IMR-90 (cell line): ENCODE data around the gene TMEM143. TPM values are rescaled to one million over a fixed set of nuclear protein-coding genes. Genes with fewer than 3 reads are reported as not detected.

Experiments
- ATAC-seq: fragments of 200-7000 bp; cut with Tn5 transposase; 2 replicates; pipeline ENCODE4 v1.9.1; 2020; ENCODE audit warnings: low read depth, mild to moderate bottlenecking, moderate library complexity
- BruUV-seq: library from RNA; stranded (reverse); fragments of 400-500 nt; replicated peaks from 2 replicates; lab custom pipeline; 2021; lab: Mats Ljungman, UMichigan
- CTCF ChIA-PET: fragments of 300-600 bp; formaldehyde crosslinking; extraction: SDS; loops from one replicate; lab custom pipeline; 2021; ENCODE audit warnings: antibody characterized with exemption; lab: Yijun Ruan, JAX
- POLR2A ChIA-PET: fragments of 300-600 bp; sonication (Branson Sonifier 250); formaldehyde crosslinking; loops from one replicate; lab custom pipeline; 2022; ENCODE audit warnings: antibody characterized with exemption; ENCODE audit not compliant: unreplicated experiment; lab: Charles Lee
- DNase-seq: peaks from one replicate; pipeline ENCODE4 v3.0.0; 2013
- H2AFZ ChIP-seq: replicated peaks from 2 replicates; pipeline ENCODE3; 2013; ENCODE audit warnings: low read length, mild to moderate bottlenecking; ENCODE audit not compliant: poor library complexity
- H2AK5ac ChIP-seq: 2 replicates; pipeline ENCODE4 v1.6.1; 2013; ENCODE audit warnings: low read depth, low read length, inconsistent platforms
- H2AK9ac ChIP-seq: replicated peaks from 2 replicates; pipeline ENCODE3; 2013; ENCODE audit warnings: mild to moderate bottlenecking, low read depth, low read length, moderate library complexity; ENCODE audit not compliant: poor library complexity
- H2BK120ac ChIP-seq: 2 replicates; pipeline ENCODE4 v1.6.1; 2013; ENCODE audit warnings: low read depth, low read length, inconsistent platforms
- H2BK15ac ChIP-seq: 3 replicates; pipeline ENCODE4 v1.6.1; 2013; ENCODE audit warnings: low read depth, low read length, inconsistent platforms
- H2BK20ac ChIP-seq: 2 replicates; pipeline ENCODE4 v1.6.1; 2013; ENCODE audit warnings: low read depth, mild to moderate bottlenecking, inconsistent platforms, low read length, moderate library complexity
- H2BK5ac ChIP-seq: 2 replicates; pipeline ENCODE4 v1.6.1; 2013; ENCODE audit warnings: mild to moderate bottlenecking, low read depth, low read length, inconsistent platforms; ENCODE audit not compliant: poor library complexity, severe bottlenecking
- H3K14ac ChIP-seq: replicated peaks from 2 replicates; pipeline ENCODE4 v1.6.1; 2013; ENCODE audit warnings: low read depth, low read length, inconsistent platforms
- H3K18ac ChIP-seq: 2 replicates; pipeline ENCODE4 v1.6.1; 2013; ENCODE audit warnings: low read depth, low read length, control low read depth
- H3K23ac ChIP-seq: 2 replicates; pipeline ENCODE4 v1.6.1; 2013; ENCODE audit warnings: low read depth, low read length, inconsistent platforms
- H3K27ac ChIP-seq: 2 replicates; pipeline ENCODE4 v1.5.1; 2013; ENCODE audit warnings: mild to moderate bottlenecking, control low read depth, low read length; ENCODE audit not compliant: insufficient read depth
- H3K27me3 ChIP-seq: 2 replicates; pipeline ENCODE4 v1.6.1; 2013; ENCODE audit warnings: low read length; ENCODE audit not compliant: control insufficient read depth, insufficient read depth
- H3K36me3 ChIP-seq: 2 replicates; pipeline ENCODE4 v1.6.1; 2013; ENCODE audit warnings: low read length, mixed read lengths; ENCODE audit not compliant: control insufficient read depth, insufficient read depth
- H3K4ac ChIP-seq: 2 replicates; pipeline ENCODE4 v1.6.1; 2013; ENCODE audit warnings: low read depth, low read length, inconsistent platforms
- H3K4me1 ChIP-seq: 2 replicates; pipeline ENCODE4 v1.6.1; 2013; ENCODE audit warnings: low read length, mixed read lengths; ENCODE audit not compliant: control insufficient read depth, insufficient read depth
- H3K4me2 ChIP-seq: 2 replicates; pipeline ENCODE4 v1.6.1; 2013; ENCODE audit warnings: low read depth, mild to moderate bottlenecking, control low read depth, low read length, moderate library complexity
- H3K4me3 ChIP-seq: 2 replicates; pipeline ENCODE4 v1.5.1; 2013; ENCODE audit warnings: low read depth, mild to moderate bottlenecking, control low read depth, low read length, moderate library complexity; ENCODE audit not compliant: insufficient read depth
- H3K56ac ChIP-seq: 2 replicates; pipeline ENCODE4 v1.6.1; 2013; ENCODE audit warnings: low read length, inconsistent platforms; ENCODE audit not compliant: insufficient read depth; ENCODE audit errors: extremely low read depth
- H3K79me1 ChIP-seq, 2 experiments: 2 replicates each; pipeline ENCODE4 v1.6.1; 2013; ENCODE audit warnings: low read length in 2 of 2, inconsistent platforms in 1 of 2, low read depth in 1 of 2
- H3K9ac ChIP-seq: 2 replicates; pipeline ENCODE4 v1.6.1; 2013; ENCODE audit warnings: low read depth, low read length, control low read depth
- H3K9me1 ChIP-seq: 2 replicates; pipeline ENCODE4 v1.6.1; 2013; ENCODE audit warnings: low read length, inconsistent platforms; ENCODE audit not compliant: insufficient read depth
- H3K9me3 ChIP-seq: 2 replicates; pipeline ENCODE4 v1.6.1; 2013; ENCODE audit warnings: low read length; ENCODE audit not compliant: control insufficient read depth, insufficient read depth
- H4K20me1 ChIP-seq: 2 replicates; pipeline ENCODE4 v1.6.1; 2013; ENCODE audit warnings: low read length, inconsistent platforms; ENCODE audit not compliant: insufficient read depth
- H4K5ac ChIP-seq: 2 replicates; pipeline ENCODE4 v1.6.1; 2013; ENCODE audit warnings: mild to moderate bottlenecking, low read depth, low read length, control low read depth
- H4K8ac ChIP-seq, 2 experiments: 2 replicates each; pipeline ENCODE4 v1.6.1; 2013; ENCODE audit warnings: low read depth in 2 of 2, low read length in 2 of 2, control low read depth in 1 of 2, inconsistent platforms in 1 of 2
- H4K91ac ChIP-seq: 2 replicates; pipeline ENCODE4 v1.6.1; 2013; ENCODE audit warnings: low read depth, low read length, inconsistent platforms; ENCODE audit not compliant: insufficient read depth
- BHLHE40 ChIP-seq: fragments of 150-350 bp; IDR thresholded peaks from 2 replicates; pipeline ENCODE4 v1.6.1; 2016; ENCODE audit warnings: mild to moderate bottlenecking, low read depth, low read length
- CEBPB ChIP-seq: IDR thresholded peaks from 2 replicates; pipeline ENCODE4 v1.6.1; 2012; ENCODE audit warnings: low read depth, low read length, improper control_type of control experiment
- CHD1 ChIP-seq: IDR thresholded peaks from 2 replicates; pipeline ENCODE4 v1.6.1; 2012; ENCODE audit warnings: low read depth, low read length, improper control_type of control experiment
- CTCF ChIP-seq: conservative IDR thresholded peaks from 2 replicates; pipeline ENCODE4 v1.5.1; 2012; ENCODE audit warnings: mild to moderate bottlenecking, low read depth, low read length, improper control_type of control experiment
- FOS ChIP-seq: fragments of 150-350 bp; IDR thresholded peaks from 2 replicates; pipeline ENCODE4 v1.6.1; 2016; ENCODE audit warnings: low read depth, low read length
- MAFK ChIP-seq: IDR thresholded peaks from 2 replicates; pipeline ENCODE4 v1.6.1; 2012; ENCODE audit warnings: low read depth, low read length, improper control_type of control experiment
- MAZ ChIP-seq: IDR thresholded peaks from 2 replicates; pipeline ENCODE4 v1.6.1; 2012; ENCODE audit warnings: low read depth, mild to moderate bottlenecking, low read length, improper control_type of control experiment, moderate library complexity, borderline replicate concordance
- MXI1 ChIP-seq: IDR thresholded peaks from 2 replicates; pipeline ENCODE4 v1.6.1; 2012; ENCODE audit warnings: low read depth, mild to moderate bottlenecking, low read length, moderate library complexity, borderline replicate concordance
- NFE2L2 ChIP-seq: fragments of 150-350 bp; IDR thresholded peaks from 2 replicates; pipeline ENCODE4 v1.6.1; 2016; ENCODE audit warnings: low read depth, mild to moderate bottlenecking, low read length
- POLR2A ChIP-seq: IDR thresholded peaks from 2 replicates; pipeline ENCODE4 v1.6.1; 2012; ENCODE audit warnings: mild to moderate bottlenecking, low read depth, low read length
- RAD21 ChIP-seq: IDR thresholded peaks from 2 replicates; pipeline ENCODE4 v1.6.1; 2012; ENCODE audit warnings: low read length, improper control_type of control experiment
- RCOR1 ChIP-seq: IDR thresholded peaks from 2 replicates; pipeline ENCODE4 v1.6.1; 2012; ENCODE audit warnings: mild to moderate bottlenecking, low read length, improper control_type of control experiment; ENCODE audit not compliant: insufficient replicate concordance
- RFX5 ChIP-seq: IDR thresholded peaks from 2 replicates; pipeline ENCODE4 v1.8.0; 2012; ENCODE audit warnings: low read depth, mild to moderate bottlenecking, low read length, moderate library complexity
- SMC3 ChIP-seq: fragments of 150-350 bp; IDR thresholded peaks from 2 replicates; pipeline ENCODE4 v1.6.1; 2016; ENCODE audit warnings: low read depth, mild to moderate bottlenecking, antibody characterized with exemption, low read length, moderate library complexity
- WGBS, 2 experiments: methylation state at CpG; one replicate each; pipeline versions ENCODE4 v1.1.5 to v1.1.7; 2013; ENCODE audit warnings: missing lambda C conversion rate in 2 of 2; ENCODE audit not compliant: insufficient read length in 1 of 2; ENCODE audit errors: extremely low coverage in 2 of 2; 5-methylcytosine and 5-hydroxymethylcytosine counted together
- dilution Hi-C: fragments of 300-500 bp; cut with HindIII; formaldehyde crosslinking; loops from one replicate; pipeline ENCODE4 v1.14.3; 2018; ENCODE audit warnings: low sequenced_read_pairs; ENCODE audit not compliant: unreplicated experiment
- in situ Hi-C: fragments of 300-500 bp; cut with MboI; formaldehyde crosslinking; loops from 3 replicates; pipeline ENCODE4 v1.14.3; 2019; ENCODE audit warnings: low sequenced_read_pairs, inconsistent platforms, mixed read lengths
- intact Hi-C: fragments of 100-400 bp; cut with micrococcal nuclease; formaldehyde crosslinking; loops from 2 replicates; pipeline ENCODE4 v1.10.0; 2022
- polyA plus RNA-seq, 3 experiments: library from polyadenylated mRNA; depleted of rRNA; stranded (reverse); fragments of >200 nt; gene quantifications; 2 replicates each; pipeline ENCODE4 v1.2.3, GENCODE V29; 2012; ENCODE audit warnings: low replicate concordance in 1 of 3
- total RNA-seq: library from RNA; depleted of rRNA; stranded (reverse); fragments of >200 nt; gene quantifications from 2 replicates; pipeline ENCODE4 v1.2.3, GENCODE V29; 2012
- TF ChIP-seq, protein P1 (sequence below): fragments of 150-350 bp; IDR thresholded peaks from 2 replicates; pipeline ENCODE4 v1.6.1; 2016; ENCODE audit warnings: low read depth, mild to moderate bottlenecking, low read length, moderate library complexity, borderline replicate concordance
- TF ChIP-seq, protein P2 (sequence below): fragments of 150-350 bp; IDR thresholded peaks from 2 replicates; pipeline ENCODE4 v1.6.1; 2017; ENCODE audit warnings: mild to moderate bottlenecking, antibody characterized with exemption, low read length, low read depth

Gene TMEM143
- total and polyA plus RNA-seq, 2 of the 4 experiments (the other 2 are of a cell fraction), result 1.3 to 7.6 TPM

- peaks cover 6% of the 10 kb centered on the region for H3K9me1 ChIP-seq
- H3K27ac ChIP-seq, result no peak overlapping the region
- ChIA-PET CTCF (no interaction called here), POLR2A (interaction anchor here (0.7 kb wide), 1 partner anchor 12 kb away, joined by 3 read pairs; no protein-coding TSS in a partner anchor)
- H2BK15ac ChIP-seq, result no peak overlapping the region
- H3K4me2 ChIP-seq, result no peak overlapping the region
- H4K5ac ChIP-seq, result no peak overlapping the region
- H3K27me3 ChIP-seq, result no peaks in the 10 kb centered on the region
- no peaks in the 10 kb centered on the region for H4K20me1 ChIP-seq
- H3K79me1 ChIP-seq, result no peaks in the 10 kb centered on the region
- DNase-seq (no peak), ATAC-seq (no peak)
- dilution Hi-C loops (no loop called here), intact Hi-C loops (no loop called here), in situ Hi-C loops (no loop called here)
- H2BK5ac ChIP-seq, result no peak overlapping the region
- no CpG with 5 or more reads among the region's 2 CpGs for WGBS, 2 experiments
- no peak for TF ChIP-seq FOS
- TF ChIP-seq CHD1, result no peak
- no peak for TF ChIP-seq SMC3
- no peak for TF ChIP-seq MXI1
- TF ChIP-seq BHLHE40, result no peak
- TF ChIP-seq MAZ, result no peak
- no peak for TF ChIP-seq NFE2L2
- TF ChIP-seq RFX5, result no peak
- no peak; the same call in 1 of the 2 replicates for TF ChIP-seq CEBPB
- no peak for TF ChIP-seq RCOR1
- TF ChIP-seq MAFK, result no peak
- TF ChIP-seq, protein P1, sequence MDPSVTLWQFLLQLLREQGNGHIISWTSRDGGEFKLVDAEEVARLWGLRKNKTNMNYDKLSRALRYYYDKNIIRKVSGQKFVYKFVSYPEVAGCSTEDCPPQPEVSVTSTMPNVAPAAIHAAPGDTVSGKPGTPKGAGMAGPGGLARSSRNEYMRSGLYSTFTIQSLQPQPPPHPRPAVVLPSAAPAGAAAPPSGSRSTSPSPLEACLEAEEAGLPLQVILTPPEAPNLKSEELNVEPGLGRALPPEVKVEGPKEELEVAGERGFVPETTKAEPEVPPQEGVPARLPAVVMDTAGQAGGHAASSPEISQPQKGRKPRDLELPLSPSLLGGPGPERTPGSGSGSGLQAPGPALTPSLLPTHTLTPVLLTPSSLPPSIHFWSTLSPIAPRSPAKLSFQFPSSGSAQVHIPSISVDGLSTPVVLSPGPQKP, result no peak
- TF ChIP-seq RAD21, result no peak
- no peak for TF ChIP-seq POLR2A
- no peak for TF ChIP-seq CTCF
- TF ChIP-seq, protein P2, sequence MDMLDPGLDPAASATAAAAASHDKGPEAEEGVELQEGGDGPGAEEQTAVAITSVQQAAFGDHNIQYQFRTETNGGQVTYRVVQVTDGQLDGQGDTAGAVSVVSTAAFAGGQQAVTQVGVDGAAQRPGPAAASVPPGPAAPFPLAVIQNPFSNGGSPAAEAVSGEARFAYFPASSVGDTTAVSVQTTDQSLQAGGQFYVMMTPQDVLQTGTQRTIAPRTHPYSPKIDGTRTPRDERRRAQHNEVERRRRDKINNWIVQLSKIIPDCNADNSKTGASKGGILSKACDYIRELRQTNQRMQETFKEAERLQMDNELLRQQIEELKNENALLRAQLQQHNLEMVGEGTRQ, result no peak
- H3K56ac ChIP-seq, result no peak overlapping the region
- H3K18ac ChIP-seq, result no peak overlapping the region
- no peak overlapping the region for H2AK5ac ChIP-seq
- no peak overlapping the region for H3K23ac ChIP-seq
- no peaks in the 10 kb centered on the region for H3K36me3 ChIP-seq
- H3K4ac ChIP-seq, result no peak overlapping the region
- BruUV-seq, result no TSS peak
- H2BK120ac ChIP-seq, result no peak overlapping the region
- no peak overlapping the region for H4K91ac ChIP-seq
- no peak overlapping the region for H2AK9ac ChIP-seq
- H3K4me1 ChIP-seq, result no peaks in the 10 kb centered on the region
- H2BK20ac ChIP-seq, result no peak overlapping the region
- H3K9ac ChIP-seq, result no peak overlapping the region
- no peaks in the 10 kb centered on the region for H3K9me3 ChIP-seq
- no peak overlapping the region for H3K4me3 ChIP-seq
- no peak overlapping the region for H4K8ac ChIP-seq
- H2AFZ ChIP-seq, result no peak overlapping the region
- no peak overlapping the region for H3K14ac ChIP-seq
Measured at GRCh38 chr19:48346191-48346590, 17.5 kb downstream of the TMEM143 start.
